ENCODE results near the gene SLC46A1. TPM values are rescaled to one million over a fixed set of nuclear protein-coding genes. Genes with fewer than 3 reads are reported as not detected.

Gene SLC46A1
- total RNA-seq, 4 donors from 2014 or later, result 2.5 to 92.6 (median 15.5) TPM

GRCh38 chr17:28357901-28358197 is 48.2 kb downstream of the SLC46A1 start:
- Histone ChIP-seq H3K36me3 (peaks cover 0 to 55% (median 10%) of the 10 kb centered on the region in 3 donors), H3K4me1 (peaks cover 5 to 26% (median 10%) of the 10 kb centered on the region in 4 donors), H3K27me3 (no peaks in the 10 kb centered on the region), H3K4me3 (peak overlapping the region; percentile 76 to 96 (median 86)), H3K27ac (peak overlapping the region; percentile 81 to 93 (median 90)), H3K9me3 (no peaks in the 10 kb centered on the region)
- DNase-seq, result no peak
- TF ChIP-seq POLR2A (IDR thresholded peaks at IDR 0.05) (no peak), CTCF (IDR thresholded peaks at IDR 0.05) (no peak)

DNA sequence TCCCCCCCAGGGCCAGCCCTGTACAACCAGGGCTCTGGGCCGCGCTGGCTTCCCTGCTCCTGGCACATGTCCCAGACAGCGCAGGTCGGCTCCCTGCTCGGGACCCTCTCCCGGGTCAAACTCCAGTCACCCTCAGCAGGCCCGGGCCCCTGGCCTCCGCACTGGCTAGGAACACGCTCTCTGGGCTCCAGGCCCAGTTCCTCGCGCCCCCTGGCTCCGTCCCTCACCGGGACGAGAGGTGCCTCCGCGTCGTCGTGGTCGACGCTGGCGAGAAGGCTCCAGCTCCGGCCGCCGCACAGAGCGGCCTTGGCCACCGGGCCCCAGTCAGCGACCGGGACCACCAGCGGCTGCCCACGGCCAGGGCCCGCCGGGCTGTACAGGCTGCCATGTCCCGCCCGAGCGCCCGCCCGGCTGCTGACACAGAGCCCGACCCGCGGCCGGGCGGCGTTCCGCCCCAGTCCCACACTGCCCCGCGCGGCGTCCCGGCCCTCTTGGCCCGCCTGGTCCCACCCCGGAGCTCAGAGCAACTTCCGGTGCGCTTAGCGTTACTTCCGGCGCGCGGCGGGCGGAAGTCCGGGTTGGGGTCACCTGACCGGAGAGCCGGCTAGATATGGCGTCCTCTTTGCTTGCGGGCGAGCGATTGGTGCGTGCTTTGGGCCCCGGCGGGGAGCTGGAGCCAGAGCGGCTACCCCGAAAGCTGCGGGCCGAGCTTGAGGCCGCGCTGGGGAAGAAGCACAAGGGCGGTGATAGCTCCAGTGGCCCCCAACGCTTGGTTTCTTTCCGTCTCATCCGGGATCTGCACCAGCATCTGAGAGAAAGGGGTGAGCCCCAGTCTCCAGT is 48.7 kb downstream of the SLC46A1 start, which contains the start of gene POLDIP2:
Gene POLDIP2, minus strand, starts transcription at position 467 of the 840 bp plus-strand sequence. Its CDS starts 79 bp downstream, at position 388.
- DNase-seq, result peak; percentile 89 to 97 (median 97)
- Histone ChIP-seq H3K27ac (peak within 1 kb of the TSS; percentile 81 to 93 (median 90)), H3K36me3 (peaks cover 0 to 55% (median 10%) of the 10 kb centered on the region in 3 donors)

GRCh38 chr17:28350271-28350670 is 55.7 kb downstream of the SLC46A1 start:
- Histone ChIP-seq H3K4me3 (no peak overlapping the region), H3K27ac (no peak overlapping the region), H3K27me3 (no peaks in the 10 kb centered on the region), H3K36me3 (peaks cover 0 to 90% (median 0%) of the 10 kb centered on the region in 3 donors), H3K4me1 (no peaks in the 10 kb centered on the region), H3K9me3 (no peaks in the 10 kb centered on the region)
- no peak for TF ChIP-seq CTCF (IDR thresholded peaks at IDR 0.05)
- TF ChIP-seq POLR2A (IDR thresholded peaks at IDR 0.05), result no peak
- DNase-seq, result peak in 1 of 3 donors; percentile 7

More for the DNA sequence above, 48.7 kb downstream of the SLC46A1 start, which contains the start of gene POLDIP2:
- H3K9me3 ChIP-seq, result no peaks in the 10 kb centered on the region
- H3K27me3 ChIP-seq, result no peaks in the 10 kb centered on the region
- H3K4me3 ChIP-seq, result peak within 1 kb of the TSS; percentile 76 to 96 (median 86)
- TF ChIP-seq POLR2A (IDR thresholded peaks at IDR 0.05), result peak; percentile 91
- peak in 2 of 6 experiments; percentile 2 to 5 for TF ChIP-seq CTCF (IDR thresholded peaks at IDR 0.05)
- peaks cover 5 to 26% (median 10%) of the 10 kb centered on the region in 4 donors for H3K4me1 ChIP-seq

GRCh38 chr17:28348979-28349378 is 57.0 kb downstream of the SLC46A1 start:
- DNase-seq, result peak in 1 of 3 donors; percentile 29
- Histone ChIP-seq H3K36me3 (peaks cover 0 to 96% (median 0%) of the 10 kb centered on the region in 3 donors), H3K9me3 (no peaks in the 10 kb centered on the region), H3K27ac (no peak overlapping the region), H3K4me3 (no peak overlapping the region), H3K4me1 (no peaks in the 10 kb centered on the region), H3K27me3 (no peaks in the 10 kb centered on the region)
- no peak for TF ChIP-seq CTCF (IDR thresholded peaks at IDR 0.05)
- TF ChIP-seq POLR2A (IDR thresholded peaks at IDR 0.05), result no peak

- no peak overlapping the region for H3K27ac ChIP-seq
- no peak overlapping the region for H3K4me3 ChIP-seq
These were observed 58.6 kb downstream of the SLC46A1 start for GRCh38 chr17:28347261-28347891.

More at GRCh38 chr17:28347261-28347891, 58.6 kb downstream of the SLC46A1 start:
- Histone ChIP-seq H3K27me3 (no peaks in the 10 kb centered on the region), H3K36me3 (peaks cover 0 to 97% (median 0%) of the 10 kb centered on the region in 3 donors), H3K4me1 (no peaks in the 10 kb centered on the region), H3K9me3 (no peaks in the 10 kb centered on the region)
- TF ChIP-seq CTCF (IDR thresholded peaks at IDR 0.05) (no peak), POLR2A (IDR thresholded peaks at IDR 0.05) (no peak)
- peak in 1 of 3 donors; percentile 25 for DNase-seq

Data from Peyer's patch (tissue), 4 donors.